ENCODE data around the gene GSTO1. TPM values are rescaled to one million over a fixed set of nuclear protein-coding genes. Genes with fewer than 3 reads are reported as not detected.

Gene GSTO1
- polyA plus RNA-seq, 1 donor from 2014 or later = 3.5 TPM

GRCh38 chr10:104230490-104230889, 24.2 kb upstream of the GSTO1 start:
- Histone ChIP-seq H3K27ac (ENCODE audit: low read length) (no peak overlapping the region), H3K27me3 (ENCODE audit: insufficient read depth, low read depth, low read length) (no peaks in the 10 kb centered on the region), H3K36me3 (ENCODE audit: insufficient read depth, low read length) (no peaks in the 10 kb centered on the region), H2AFZ (ENCODE audit: low read depth, low read length) (no peak overlapping the region), H3F3A (ENCODE audit: insufficient read depth, low read length, poor library complexity, severe bottlenecking) (no peaks in the 10 kb centered on the region), H3K9me3 (ENCODE audit: low read length) (no peaks in the 10 kb centered on the region), H3K4me3 (ENCODE audit: low read length) (no peak overlapping the region), H3K9me2 (ENCODE audit: insufficient read depth, low read length) (no peaks in the 10 kb centered on the region), H4K20me1 (ENCODE audit: insufficient read depth) (no peaks in the 10 kb centered on the region), H3K4me2 (ENCODE audit: low read length) (no peak overlapping the region), H3K9ac (ENCODE audit: low read length) (no peak overlapping the region), H3K79me2 (replicated peaks; ENCODE audit: insufficient read depth, low read length) (no peaks in the 10 kb centered on the region)
- no peak for TF ChIP-seq EP300 (conservative IDR thresholded peaks at IDR 0.05; ENCODE audit: poor library complexity, severe bottlenecking)
- no peak for TF ChIP-seq SMC3 (conservative IDR thresholded peaks at IDR 0.05; ENCODE audit: poor library complexity)
- no peak for TF ChIP-seq MXI1 (conservative IDR thresholded peaks at IDR 0.05; ENCODE audit: poor library complexity, severe bottlenecking)
- no peak for TF ChIP-seq POLR2AphosphoS5 (IDR thresholded peaks at IDR 0.05)
- TF ChIP-seq TAF1 (IDR thresholded peaks at IDR 0.05; ENCODE audit: low read depth) = no peak
- no peak for TF ChIP-seq EZH2 (IDR thresholded peaks at IDR 0.05; ENCODE audit: borderline replicate concordance, insufficient read depth, low read length, poor library complexity, severe bottlenecking)

DNA sequence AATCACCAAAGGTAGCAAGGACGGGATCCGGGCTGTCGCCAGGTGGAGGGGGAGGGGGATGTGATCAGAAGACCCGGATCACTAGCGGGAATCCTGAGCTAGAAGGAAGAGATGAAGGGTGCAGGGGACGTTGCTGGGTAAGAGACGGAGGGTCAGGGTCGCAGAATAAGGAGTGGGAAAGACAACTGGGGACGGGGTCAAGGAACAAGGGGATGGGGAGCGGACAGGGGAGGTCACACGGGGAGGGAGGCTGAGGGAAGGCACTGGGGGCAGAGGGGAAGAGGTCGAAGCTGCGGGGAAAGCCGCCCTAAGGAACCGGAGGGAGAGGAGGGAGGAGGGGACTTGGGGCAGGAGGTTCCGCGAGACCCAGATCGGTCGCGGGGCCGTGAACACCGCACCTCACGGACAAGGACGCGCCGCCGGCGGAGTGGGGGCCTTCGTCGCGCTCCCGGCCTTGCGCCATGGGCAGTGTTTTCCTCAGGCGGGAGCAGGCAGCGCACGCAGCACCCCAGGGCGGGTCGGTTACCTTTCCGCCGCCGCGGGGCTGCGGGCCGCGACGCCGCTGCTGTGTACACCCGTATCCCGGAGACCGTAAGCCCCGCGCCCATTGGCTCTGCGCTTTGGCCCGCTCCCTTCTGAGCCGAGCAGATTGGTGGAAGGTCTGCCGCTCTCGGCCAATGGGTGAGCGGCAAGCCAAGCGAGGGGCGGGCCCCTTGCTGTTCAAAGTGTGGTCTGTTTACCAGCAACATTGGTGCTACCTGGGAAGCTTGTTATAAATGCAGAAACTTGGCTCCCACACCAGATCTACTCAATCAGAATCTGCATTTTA, 22.7 kb upstream of the GSTO1 start, which contains the start of gene CFAP43:
CFAP43 (minus strand) TSS at position 581 of the 829 bp plus-strand sequence; CDS start at position 463, 118 bp downstream.
- no peaks in the 10 kb centered on the region for H3K9me2 ChIP-seq (ENCODE audit: insufficient read depth, low read length)
- H3K27ac ChIP-seq (ENCODE audit: low read length) = peak within 1 kb of the TSS; percentile 65
- no peaks in the 10 kb centered on the region for H3K9me3 ChIP-seq (ENCODE audit: low read length)
- H3K4me2 ChIP-seq (ENCODE audit: low read length) = peak within 1 kb of the TSS; percentile 78
- peak within 1 kb of the TSS; percentile 99 for H2AFZ ChIP-seq (ENCODE audit: low read depth, low read length)
- no peaks in the 10 kb centered on the region for H3F3A ChIP-seq (ENCODE audit: insufficient read depth, low read length, poor library complexity, severe bottlenecking)
- no peaks in the 10 kb centered on the region for H3K27me3 ChIP-seq (ENCODE audit: insufficient read depth, low read depth, low read length)
- H3K9ac ChIP-seq (ENCODE audit: low read length) = peak within 1 kb of the TSS; percentile 77
- no peaks in the 10 kb centered on the region for H4K20me1 ChIP-seq (ENCODE audit: insufficient read depth)
- H3K79me2 ChIP-seq (replicated peaks; ENCODE audit: insufficient read depth, low read length) = no peaks in the 10 kb centered on the region
- no peaks in the 10 kb centered on the region for H3K36me3 ChIP-seq (ENCODE audit: insufficient read depth, low read length)
- peak within 1 kb of the TSS; percentile 98 for H3K4me3 ChIP-seq (ENCODE audit: low read length)
- peak; percentile 96 for TF ChIP-seq MXI1 (conservative IDR thresholded peaks at IDR 0.05; ENCODE audit: poor library complexity, severe bottlenecking)
- peak; percentile 67 for TF ChIP-seq EP300 (conservative IDR thresholded peaks at IDR 0.05; ENCODE audit: poor library complexity, severe bottlenecking)
- TF ChIP-seq POLR2AphosphoS5 (IDR thresholded peaks at IDR 0.05) = peak; percentile 57
- TF ChIP-seq SMC3 (conservative IDR thresholded peaks at IDR 0.05; ENCODE audit: poor library complexity) = peak; percentile 35
- peak; percentile 35 for TF ChIP-seq TAF1 (IDR thresholded peaks at IDR 0.05; ENCODE audit: low read depth)
- TF ChIP-seq, protein P1, sequence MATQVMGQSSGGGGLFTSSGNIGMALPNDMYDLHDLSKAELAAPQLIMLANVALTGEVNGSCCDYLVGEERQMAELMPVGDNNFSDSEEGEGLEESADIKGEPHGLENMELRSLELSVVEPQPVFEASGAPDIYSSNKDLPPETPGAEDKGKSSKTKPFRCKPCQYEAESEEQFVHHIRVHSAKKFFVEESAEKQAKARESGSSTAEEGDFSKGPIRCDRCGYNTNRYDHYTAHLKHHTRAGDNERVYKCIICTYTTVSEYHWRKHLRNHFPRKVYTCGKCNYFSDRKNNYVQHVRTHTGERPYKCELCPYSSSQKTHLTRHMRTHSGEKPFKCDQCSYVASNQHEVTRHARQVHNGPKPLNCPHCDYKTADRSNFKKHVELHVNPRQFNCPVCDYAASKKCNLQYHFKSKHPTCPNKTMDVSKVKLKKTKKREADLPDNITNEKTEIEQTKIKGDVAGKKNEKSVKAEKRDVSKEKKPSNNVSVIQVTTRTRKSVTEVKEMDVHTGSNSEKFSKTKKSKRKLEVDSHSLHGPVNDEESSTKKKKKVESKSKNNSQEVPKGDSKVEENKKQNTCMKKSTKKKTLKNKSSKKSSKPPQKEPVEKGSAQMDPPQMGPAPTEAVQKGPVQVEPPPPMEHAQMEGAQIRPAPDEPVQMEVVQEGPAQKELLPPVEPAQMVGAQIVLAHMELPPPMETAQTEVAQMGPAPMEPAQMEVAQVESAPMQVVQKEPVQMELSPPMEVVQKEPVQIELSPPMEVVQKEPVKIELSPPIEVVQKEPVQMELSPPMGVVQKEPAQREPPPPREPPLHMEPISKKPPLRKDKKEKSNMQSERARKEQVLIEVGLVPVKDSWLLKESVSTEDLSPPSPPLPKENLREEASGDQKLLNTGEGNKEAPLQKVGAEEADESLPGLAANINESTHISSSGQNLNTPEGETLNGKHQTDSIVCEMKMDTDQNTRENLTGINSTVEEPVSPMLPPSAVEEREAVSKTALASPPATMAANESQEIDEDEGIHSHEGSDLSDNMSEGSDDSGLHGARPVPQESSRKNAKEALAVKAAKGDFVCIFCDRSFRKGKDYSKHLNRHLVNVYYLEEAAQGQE (IDR thresholded peaks at IDR 0.05; ENCODE audit: borderline replicate concordance) = no peak

DNA sequence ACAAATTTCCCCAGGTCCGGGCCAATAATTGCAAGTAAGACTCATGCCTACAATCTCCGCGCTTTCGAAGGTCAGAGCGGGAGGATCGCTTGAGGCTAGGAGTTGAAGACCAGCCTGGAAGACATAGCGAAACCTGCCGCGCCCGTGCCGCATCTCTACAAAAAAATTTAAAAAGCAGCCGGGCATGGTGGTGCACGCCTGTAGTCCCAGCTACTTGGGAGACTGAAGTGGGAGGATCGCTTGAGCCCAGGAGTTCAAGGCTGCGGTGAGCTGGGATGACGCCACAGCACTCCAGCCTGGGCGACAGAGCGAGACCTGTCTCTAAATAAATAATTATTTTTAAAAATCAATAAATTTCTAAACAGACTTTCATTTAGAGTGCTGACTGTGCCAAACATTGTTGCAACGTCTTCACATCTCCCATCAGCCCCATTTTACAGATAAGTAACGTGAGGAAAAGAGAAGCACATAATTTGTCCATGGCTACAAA, 22.0 kb upstream of the GSTO1 start:
- peak overlapping the region; percentile 78 for H3K4me2 ChIP-seq (ENCODE audit: low read length)
- H2AFZ ChIP-seq (ENCODE audit: low read depth, low read length) = no peak overlapping the region
- H3K9me2 ChIP-seq (ENCODE audit: insufficient read depth, low read length) = no peaks in the 10 kb centered on the region
- H3K9me3 ChIP-seq (ENCODE audit: low read length) = no peaks in the 10 kb centered on the region
- TF ChIP-seq TAF1 (IDR thresholded peaks at IDR 0.05; ENCODE audit: low read depth) (no peak), SMC3 (conservative IDR thresholded peaks at IDR 0.05; ENCODE audit: poor library complexity) (no peak), EP300 (conservative IDR thresholded peaks at IDR 0.05; ENCODE audit: poor library complexity, severe bottlenecking) (no peak), POLR2AphosphoS5 (IDR thresholded peaks at IDR 0.05) (no peak), EZH2 (IDR thresholded peaks at IDR 0.05; ENCODE audit: borderline replicate concordance, insufficient read depth, low read length, poor library complexity, severe bottlenecking) (no peak), RAD21 (conservative IDR thresholded peaks at IDR 0.05) (no peak), MXI1 (conservative IDR thresholded peaks at IDR 0.05; ENCODE audit: poor library complexity, severe bottlenecking) (no peak)
- TF ChIP-seq, protein P1 (IDR thresholded peaks at IDR 0.05; ENCODE audit: borderline replicate concordance) = no peak
- TF ChIP-seq, protein P2, sequence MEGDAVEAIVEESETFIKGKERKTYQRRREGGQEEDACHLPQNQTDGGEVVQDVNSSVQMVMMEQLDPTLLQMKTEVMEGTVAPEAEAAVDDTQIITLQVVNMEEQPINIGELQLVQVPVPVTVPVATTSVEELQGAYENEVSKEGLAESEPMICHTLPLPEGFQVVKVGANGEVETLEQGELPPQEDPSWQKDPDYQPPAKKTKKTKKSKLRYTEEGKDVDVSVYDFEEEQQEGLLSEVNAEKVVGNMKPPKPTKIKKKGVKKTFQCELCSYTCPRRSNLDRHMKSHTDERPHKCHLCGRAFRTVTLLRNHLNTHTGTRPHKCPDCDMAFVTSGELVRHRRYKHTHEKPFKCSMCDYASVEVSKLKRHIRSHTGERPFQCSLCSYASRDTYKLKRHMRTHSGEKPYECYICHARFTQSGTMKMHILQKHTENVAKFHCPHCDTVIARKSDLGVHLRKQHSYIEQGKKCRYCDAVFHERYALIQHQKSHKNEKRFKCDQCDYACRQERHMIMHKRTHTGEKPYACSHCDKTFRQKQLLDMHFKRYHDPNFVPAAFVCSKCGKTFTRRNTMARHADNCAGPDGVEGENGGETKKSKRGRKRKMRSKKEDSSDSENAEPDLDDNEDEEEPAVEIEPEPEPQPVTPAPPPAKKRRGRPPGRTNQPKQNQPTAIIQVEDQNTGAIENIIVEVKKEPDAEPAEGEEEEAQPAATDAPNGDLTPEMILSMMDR (IDR thresholded peaks at IDR 0.05; ENCODE audit: poor library complexity, severe bottlenecking) = no peak
- no peaks in the 10 kb centered on the region for H3K27me3 ChIP-seq (ENCODE audit: insufficient read depth, low read depth, low read length)
- no peak overlapping the region for H3K27ac ChIP-seq (ENCODE audit: low read length)
- H3K4me3 ChIP-seq (ENCODE audit: low read length) = peak overlapping the region; percentile 98
- no peaks in the 10 kb centered on the region for H3K36me3 ChIP-seq (ENCODE audit: insufficient read depth, low read length)
- no peaks in the 10 kb centered on the region for H3F3A ChIP-seq (ENCODE audit: insufficient read depth, low read length, poor library complexity, severe bottlenecking)
- H3K79me2 ChIP-seq (replicated peaks; ENCODE audit: insufficient read depth, low read length) = no peaks in the 10 kb centered on the region
- peak overlapping the region; percentile 20 for H3K9ac ChIP-seq (ENCODE audit: low read length)
- no peaks in the 10 kb centered on the region for H4K20me1 ChIP-seq (ENCODE audit: insufficient read depth)

All from neural cell (in vitro differentiated cells).